GM12874 (cell line): ENCODE measurements around the gene IL20RA.

ENCODE experiments used
- CTCF ChIP-seq: IDR thresholded peaks from 2 replicates; pipeline ENCODE4 v1.5.1; 2011; ENCODE audit warnings: low read depth, mild to moderate bottlenecking, control low read depth, low read length, moderate library complexity; ENCODE audit not compliant: insufficient read depth

IL20RA gene

GRCh38 chr6:137001299-137001976, 43.3 kb downstream of the IL20RA start:
- TF ChIP-seq CTCF, result no peak

GRCh38 chr6:137000825-137001224, 43.9 kb downstream of the IL20RA start:
- no peak for TF ChIP-seq CTCF

GRCh38 chr6:136995521-136995920, 49.2 kb downstream of the IL20RA start:
- TF ChIP-seq CTCF, result no peak

GRCh38 chr6:136994782-136995181, 50.0 kb downstream of the IL20RA start:
- no peak for TF ChIP-seq CTCF

- TF ChIP-seq CTCF, result no peak
These were observed 52.7 kb downstream of the IL20RA start for GRCh38 chr6:136992113-136992512.

- no peak for TF ChIP-seq CTCF
These were observed 53.1 kb downstream of the IL20RA start for GRCh38 chr6:136991646-136992045.

GRCh38 chr6:136990754-136991153, 54.0 kb downstream of the IL20RA start:
- TF ChIP-seq CTCF, result no peak
